ENCODE data around the gene DPH3.
A peak's percentile ranks its signal among the peaks of the same experiment; 100 is the strongest.

Gene DPH3

DNA sequence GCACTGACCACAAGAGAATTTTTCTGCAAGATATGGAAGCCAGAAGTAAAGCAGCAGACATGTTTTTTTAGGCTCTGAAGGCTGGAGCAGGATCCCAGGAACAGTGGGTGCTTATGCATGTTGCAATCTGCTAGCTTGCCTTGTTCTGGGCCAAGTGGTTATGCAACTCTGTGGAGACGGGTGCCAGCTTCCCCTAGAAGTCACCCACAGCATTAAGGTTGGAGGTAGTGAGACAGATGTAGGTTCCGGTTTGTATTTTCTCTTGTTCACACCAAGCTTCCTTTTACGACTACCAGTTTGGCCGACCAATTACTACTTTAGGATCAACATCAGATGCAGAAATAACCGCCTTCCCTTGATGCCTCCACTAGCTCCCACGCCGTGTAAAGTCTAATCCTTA, 11.1 kb downstream of the DPH3 start:
- DNase-seq = peak; percentile 28

DNA sequence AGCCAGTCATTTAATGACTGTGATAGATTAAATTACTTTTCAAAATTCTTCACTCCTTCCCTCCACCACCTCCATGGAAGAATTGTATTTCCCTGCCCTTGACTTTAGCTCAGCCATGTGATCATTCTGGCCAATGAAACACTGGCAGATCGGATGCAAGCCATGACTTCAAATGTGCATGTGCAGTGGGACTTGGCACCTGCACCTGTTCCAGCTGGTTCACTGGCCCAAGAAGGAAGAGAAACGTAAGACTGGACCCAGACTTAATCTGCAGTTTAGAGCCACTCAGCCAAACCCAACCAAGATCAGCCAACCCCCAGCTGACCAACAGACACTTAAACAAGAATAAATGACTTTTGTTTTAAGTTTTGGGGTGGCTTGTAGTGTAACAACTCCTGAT, 11.8 kb downstream of the DPH3 start:
- DNase-seq = no peak

DNA sequence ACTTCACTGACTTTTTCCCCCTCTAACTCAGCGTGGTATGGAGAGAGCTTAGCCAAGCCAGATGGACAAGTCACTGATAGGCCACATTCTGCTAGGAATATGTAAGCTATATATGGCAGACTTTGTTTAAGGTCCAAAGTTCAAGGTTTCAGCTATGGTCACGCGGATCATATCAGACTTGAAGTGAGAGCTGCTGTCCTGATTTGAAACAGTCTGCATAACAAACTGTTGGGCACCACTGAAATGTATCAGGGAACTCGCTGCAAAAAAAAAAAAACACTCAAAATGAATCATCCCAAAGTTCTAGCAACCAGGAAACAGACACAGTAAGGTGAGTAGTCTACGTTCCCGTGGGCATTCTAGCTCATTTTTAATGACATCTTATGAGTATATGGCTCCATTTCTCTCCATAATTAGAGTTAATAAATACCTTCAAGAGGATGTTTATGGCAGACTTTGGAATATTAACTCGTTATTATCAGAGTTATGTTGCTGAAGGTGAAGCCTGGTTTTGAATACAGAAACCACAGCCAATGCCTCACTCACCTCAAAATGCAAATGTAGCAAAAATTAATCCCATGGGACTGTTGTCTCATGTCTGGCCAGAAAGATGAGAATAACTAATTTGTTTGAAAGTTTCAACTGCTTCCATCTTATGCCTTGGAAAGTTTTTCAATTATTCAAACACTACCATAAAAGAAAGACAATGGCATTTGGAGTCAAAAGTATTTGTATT, 12.3 kb downstream of the DPH3 start:
- DNase-seq = no peak

DNA sequence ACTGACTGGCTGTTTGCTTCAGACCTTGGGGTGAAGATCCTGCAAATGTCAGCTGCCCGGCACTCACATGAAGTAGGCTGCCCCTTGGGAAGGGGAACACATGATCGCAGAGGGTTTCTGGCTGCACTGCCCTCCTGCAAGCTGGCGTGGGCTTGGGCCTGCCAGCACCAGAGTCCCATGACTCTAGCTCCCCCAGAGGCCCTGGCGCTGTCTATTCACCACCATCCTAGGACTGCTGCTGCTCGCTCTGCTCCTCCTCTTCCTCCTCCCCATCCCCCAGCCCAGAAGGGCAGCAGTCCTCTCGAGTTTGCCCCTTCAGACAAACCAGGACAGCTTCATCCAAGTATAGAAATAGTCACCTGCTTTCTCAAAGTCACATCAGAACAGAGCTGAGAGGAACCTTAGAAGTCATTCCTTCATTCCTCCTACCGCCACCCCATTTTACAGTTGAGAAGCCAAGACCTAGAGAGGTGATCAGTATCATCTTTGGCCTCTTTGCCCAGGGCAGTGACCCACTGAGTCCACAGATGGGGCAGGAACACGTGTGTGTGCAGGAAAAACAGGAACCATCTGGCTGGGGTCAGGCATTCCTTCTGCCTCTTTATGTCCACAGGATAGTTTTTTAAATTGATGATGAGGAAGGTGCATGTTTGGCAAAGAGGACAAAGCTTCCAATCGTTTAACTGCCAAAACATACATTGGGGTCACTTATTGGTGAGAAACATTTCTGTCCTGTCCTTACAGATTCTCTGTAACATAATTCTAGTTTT, 13.2 kb downstream of the DPH3 start:
- no peak for DNase-seq

DNA sequence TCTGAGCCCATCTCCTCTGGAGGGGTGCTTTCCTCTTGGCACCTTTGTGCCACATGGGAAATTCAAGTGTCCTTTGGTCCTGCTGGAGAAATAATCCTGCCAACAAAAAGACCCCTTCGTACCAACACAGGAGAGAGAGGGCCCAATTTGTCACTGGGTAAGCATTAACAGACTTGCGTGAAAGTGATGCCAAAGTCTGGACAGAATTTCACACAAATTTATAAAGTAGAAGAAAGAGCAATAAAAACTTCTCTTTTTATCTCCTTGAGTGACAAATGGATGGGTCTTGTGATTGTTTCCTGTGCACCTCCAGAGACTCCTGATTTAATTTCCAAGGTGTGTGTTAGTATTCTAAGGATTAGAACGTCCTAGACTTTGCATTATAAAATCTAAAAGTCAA, 14.9 kb downstream of the DPH3 start:
- DNase-seq = no peak

DNA sequence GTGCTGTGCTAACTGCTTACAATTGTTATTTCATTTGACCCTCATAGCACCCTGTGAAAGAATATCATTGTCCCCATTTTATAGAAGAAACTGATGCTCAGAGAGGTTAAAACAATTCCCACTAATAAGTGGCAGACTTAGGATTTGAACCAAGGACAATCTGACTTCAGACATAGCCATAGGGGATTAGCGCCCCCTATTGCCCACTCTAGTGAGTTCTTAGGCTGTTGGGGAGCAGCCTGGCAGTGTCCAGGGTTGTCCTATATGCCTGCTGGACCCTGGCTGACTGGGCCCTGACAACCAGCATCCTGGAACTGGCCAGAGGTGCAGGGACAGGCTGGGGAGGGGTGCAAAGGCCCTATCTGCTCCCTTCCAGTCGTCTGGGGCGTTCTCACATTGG, 15.4 kb downstream of the DPH3 start:
- DNase-seq = peak; percentile 56

DNA sequence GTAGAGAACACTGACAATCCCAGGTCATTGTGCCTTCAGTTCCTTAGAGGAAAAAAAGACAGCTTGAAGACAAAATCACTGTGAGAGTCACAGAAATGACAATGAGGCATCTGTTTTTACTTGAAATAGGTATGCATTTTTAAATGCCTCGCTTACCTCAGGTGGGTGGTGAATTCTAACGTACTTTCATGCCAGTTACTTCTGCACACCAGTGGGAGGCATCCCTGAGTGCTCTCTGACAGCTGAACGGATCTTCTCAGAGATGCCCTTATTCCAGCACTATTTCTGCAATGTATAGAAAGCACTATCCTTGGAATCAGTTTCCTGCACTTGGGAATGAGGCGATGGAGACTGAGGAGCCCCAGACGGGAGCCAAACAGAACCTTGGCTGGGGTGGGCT, 16.2 kb downstream of the DPH3 start:
- no peak for DNase-seq

DNA sequence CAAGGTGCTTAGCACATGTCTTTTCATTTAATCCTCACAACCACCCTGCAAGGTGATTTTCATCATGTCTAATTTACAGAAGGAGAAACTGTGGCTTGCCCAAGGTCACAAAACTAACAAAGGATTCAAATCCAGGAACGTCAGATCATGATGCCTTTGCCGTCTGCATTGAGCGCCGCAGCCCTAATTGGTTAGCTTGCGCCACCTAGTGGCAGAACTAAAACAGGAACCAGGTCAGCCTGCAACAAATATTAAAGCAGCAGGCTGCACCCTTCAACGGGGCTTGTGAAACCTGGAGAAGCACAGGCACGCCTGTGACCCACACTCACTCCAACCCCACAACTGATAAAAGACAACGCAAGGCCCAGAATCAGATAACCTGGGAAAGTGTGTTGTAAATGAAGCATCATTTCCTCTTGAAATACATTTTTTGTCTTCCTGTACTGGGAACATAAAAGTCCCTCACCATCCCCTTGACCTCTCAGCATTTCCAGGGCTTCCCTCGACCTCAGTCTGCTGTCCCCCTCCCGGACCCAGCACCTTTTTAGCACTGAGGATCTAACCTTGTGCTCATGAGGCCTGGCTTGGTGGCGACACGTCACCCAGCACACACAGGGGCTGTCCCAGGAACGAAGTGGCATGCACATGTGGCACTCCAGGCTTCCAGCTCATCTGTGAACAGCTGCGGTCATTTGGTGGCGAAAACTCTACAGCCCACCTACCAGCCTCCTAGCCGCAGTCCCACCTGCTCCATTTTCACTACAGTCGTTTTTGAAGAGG, 17.3 kb downstream of the DPH3 start:
- peak; percentile 93 for DNase-seq

DNA sequence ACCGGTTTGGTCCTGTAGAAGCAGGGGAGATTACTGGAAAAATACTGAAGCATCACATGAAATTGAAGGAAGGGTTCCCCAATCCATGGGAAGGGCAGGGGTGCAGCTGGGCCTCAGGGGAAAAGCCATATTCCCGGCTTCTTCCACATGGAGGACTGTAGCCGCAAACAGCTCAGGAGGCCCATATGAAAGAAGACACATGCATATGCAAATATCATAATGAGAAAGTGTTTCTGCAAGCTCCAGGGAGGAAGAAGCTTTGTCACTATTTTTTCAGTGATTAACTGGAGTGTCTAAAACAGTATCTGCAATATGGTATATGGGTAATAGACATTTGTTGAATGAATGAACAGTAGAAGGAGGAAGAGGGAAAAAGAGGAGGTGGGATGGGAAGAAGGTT, 19.1 kb downstream of the DPH3 start:
- no peak for DNase-seq

DNA sequence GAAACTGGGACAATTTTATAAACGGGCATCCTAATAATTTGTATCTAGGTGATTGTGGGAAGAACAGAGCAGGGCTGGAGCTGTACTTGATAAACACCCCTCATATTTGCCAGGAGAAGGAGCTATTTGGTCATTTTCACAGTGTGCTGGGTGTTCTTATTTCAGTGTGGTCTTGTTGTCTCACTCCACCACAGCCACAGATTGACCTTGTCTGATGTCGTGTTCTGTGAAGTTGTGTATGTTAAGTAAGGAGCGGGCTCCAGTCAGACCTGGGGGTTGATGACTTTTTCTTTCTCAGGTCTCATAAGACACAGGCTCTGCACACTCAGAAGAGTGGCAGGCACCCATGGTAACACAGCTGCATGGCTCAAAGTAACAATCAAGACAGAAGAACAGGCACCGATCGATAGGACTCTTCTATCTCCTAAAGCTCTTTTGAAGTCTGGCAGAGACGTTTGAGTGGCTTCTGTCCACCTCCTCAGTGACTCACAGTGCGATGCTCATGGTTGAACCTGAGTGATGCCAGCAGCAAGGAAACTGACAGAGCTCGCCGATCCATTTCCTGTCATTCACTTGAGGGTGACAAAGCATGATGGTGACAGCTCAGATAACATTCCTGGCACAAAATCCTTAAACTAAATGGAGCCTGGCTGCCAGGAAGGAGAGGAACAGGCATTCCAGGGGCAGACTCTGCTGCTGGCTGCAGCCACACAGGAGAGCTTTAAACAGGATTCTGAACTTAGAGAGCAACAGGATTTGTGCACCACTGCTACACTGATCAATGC, 20.8 kb downstream of the DPH3 start:
- DNase-seq = no peak

DNA sequence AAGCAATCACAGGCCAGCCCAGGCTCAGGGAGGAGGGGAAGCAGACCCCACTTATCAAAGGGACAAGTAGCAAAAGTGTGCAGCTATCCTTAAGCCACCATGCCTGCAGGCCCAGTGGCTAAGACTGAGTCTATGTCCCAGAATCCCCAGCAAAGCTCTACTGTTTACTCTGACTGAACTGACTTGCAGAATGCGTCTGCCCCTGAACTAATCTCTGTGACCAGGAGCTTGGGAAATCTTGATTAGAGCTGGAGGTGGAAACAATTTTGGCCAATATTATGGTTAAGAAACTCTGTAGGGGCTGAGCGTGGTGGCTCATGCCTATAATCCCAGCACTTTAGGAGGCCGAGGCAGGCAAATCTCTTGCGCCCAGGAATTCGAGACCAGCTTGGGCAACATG, 22.6 kb downstream of the DPH3 start:
- no peak for DNase-seq

DNA sequence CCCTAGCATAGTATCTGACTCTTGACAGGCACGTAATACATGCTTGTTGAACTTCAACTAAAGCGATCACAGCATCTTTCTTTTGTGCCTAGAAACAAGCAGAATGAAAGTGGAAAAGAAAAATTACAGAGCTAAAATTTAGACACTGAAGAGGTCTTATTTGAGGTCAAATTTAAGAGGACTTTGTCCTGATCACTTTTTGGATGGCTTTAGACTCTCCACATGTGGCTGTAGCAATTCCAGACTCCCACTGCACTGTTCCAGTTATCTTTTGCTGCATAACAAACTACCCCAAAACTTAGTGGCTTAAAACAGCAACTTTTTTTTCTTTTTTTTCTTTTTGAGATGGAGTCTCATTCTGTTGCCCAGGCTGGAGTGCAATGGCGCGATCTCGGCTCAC, 23.5 kb downstream of the DPH3 start:
- DNase-seq = no peak

DNA sequence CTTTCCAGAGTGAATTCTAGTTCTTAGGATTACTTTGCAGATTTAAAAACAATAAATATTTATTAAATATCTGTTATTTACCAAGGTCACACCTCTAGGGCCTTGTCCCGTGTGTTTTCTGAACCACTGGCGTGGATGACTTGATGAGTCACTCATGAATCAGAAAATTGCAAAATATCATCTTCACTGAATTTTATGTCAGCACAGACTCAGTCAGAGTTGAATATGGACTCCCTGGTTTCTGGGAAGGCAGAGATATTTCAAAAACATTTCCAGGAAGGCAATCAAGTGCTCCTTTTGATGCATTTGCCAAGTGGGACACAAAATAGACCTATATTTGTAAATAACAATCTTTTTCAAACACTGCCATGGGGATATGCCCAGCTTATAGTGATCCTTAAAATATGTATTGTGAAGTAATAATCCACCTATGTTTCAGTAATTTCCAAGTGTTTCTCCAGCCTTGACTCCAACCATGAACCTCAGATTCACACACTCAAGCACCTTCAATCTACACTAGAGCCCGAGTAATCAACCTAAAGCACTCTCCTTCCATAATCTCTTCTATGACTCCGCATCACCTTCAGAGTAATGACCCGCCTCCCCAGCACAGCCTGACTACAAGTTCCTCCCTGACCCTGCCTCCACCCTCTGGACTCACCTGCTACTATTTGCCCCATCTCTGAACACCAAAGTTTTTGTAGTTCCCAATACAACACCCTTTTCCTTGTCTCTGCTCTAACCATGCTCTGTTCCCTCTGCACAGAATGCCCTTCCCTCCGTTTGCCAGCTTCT, 24.3 kb downstream of the DPH3 start:
- DNase-seq = no peak

DNA sequence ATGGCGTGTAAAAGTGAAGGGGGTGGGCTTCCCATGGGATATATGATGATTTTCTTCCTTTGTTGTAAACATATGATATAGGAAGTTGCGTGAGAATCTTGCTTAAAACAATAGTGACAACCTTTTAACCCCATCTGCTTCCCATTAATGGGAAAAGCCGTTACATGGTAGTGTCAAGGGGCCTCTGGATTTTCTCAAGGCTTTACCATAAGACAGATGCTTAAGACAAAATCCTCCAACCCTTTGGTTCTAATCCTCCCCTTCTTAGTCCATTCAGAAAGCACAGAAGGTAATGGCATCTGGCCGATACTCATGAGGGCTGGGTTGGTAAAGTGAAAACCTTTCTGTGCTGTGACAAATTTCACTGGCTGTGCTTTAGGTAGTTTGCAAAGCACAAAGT, 25.0 kb downstream of the DPH3 start:
- DNase-seq = no peak

DNA sequence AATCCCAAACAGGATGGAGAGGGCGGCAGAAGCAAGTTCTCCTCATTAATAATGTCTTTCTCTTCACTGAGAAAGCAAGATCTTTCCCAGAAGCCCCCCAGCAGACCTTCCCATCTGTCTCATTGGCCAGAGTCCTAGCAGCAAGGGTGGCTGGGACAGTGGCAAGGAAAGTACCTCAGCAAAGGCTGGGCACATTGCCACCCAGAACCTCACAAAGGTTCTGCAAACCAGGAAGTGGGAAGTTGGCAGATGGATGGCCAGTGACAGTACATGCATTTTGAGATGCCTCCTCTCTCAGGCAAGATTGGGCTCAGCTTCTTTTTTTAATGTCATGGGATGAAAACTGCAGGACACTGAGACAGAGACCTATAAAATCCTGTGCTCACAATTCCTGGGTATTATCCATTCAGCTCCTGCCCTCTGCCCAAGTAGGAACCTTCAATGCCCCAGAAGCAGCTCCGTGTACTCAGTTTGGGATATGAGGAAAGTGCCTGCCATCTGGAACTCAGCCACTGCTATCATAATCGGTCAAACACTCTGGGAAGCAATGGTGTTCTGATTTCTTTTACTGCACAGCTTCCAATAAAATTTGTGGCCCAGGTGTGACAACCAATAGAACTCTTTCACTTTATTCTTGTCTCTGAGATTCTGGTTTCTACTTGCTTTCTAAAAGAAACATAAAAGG, 25.5 kb downstream of the DPH3 start:
- no peak for DNase-seq

DNA sequence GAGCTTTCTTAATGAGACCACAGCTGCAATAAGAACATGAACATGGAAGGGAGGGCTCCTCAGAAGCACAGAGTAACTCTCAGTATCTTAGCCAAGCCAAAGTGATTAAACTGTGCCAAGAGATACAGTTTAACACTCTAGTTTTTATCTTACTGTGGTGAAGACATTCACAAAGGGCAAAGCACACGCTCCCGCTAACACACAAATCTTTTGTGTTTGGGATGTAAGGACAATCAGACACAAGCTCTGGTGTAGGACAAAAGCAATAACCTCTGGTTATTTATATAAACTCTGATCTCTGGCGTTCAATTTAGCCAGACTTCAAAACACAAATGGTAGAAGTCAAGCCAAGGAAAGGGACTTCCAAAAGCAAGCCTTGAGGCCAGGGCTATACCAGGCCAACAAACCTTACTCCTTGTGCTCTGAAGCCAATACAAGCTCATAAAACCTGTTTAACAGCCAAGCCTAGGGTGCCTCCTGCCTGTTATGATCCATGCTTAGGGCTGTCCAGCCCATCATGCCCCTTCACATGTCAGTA, 27.8 kb downstream of the DPH3 start:
- no peak for DNase-seq

DNA sequence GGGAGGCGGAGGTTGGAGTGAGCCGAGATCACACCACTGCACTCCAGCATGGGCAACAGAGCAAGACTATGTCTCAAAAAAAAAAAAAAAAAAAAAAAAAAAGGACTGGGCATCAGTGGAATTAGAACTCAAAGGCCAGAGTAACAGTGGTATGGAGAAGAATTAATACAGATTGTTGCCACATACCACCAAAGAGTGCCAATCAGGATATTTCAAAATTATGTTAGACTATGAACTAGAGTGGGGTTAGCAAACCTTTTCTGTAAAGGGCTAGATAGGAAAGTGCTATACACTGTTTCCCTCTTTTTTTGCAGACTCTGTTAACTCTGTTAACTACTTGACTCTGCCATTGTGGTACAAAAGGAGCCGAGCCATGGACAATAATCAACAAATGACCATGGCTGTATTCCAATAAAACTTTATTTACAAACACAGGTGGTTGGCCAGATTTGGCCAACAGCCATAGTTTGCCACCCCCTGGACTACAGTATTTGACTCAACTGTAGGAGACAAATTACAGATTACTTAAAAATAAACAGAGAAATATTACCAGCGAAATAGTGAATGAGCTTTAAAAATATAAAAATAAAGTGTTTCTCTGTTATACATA, 28.6 kb downstream of the DPH3 start:
- DNase-seq = no peak

DNA sequence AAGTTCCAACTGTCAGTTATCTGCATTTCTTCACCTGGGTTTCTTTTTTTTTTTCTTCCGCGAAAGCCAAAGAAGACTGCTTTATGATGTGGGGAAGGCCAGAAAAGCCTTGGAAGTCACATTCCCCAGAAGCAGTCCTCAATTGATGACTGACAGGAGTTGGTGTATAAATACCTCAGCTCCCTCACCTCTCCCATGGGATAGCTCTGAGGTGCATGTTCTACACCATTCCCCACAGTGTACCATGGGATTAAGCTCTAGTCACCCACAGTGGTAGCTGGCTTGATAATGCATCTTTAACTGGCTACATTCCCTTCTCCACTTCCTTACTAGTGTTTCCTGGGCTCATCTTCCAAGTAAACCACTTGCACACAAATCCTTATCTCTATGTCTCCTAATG, 30.5 kb downstream of the DPH3 start:
- DNase-seq = no peak

DNA sequence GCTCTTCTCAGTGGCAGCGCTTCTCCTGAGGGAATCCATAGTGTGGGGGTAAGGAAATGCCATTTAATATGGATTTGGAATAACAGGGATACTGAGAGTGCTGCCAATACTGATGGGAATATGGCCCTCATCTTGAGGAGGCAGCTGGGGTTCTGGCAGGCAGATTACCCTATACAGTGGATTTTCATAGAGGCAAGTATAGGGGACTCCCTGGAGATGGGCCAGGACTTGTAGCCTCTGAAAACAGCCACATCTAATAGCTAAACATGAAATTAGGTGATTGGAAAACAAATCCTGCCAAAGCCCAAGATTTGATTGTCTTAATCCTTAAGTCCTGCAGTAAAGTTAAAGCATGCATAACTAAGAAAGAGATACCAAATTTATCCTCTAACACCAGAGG, 30.9 kb downstream of the DPH3 start:
- DNase-seq = no peak

DNA sequence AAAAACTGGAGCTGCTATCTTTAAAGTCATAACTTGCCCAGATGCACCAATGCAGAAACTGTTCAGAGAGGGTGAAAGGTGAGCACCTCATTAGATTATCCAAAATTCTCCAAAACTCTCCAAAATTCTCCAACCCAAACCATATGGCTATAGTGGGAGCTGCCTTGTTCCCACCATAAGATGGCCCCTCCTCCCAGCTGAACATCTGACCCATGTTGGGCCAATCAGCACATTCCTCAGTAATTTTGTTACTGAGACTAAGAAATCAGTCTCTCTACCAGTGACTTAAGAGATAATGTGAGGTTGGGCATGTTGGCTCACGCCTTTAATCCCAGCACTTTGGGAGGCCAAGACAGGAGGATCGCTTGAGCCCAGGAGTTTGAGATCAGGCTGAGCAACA, 32.8 kb downstream of the DPH3 start:
- no peak for DNase-seq

DNA sequence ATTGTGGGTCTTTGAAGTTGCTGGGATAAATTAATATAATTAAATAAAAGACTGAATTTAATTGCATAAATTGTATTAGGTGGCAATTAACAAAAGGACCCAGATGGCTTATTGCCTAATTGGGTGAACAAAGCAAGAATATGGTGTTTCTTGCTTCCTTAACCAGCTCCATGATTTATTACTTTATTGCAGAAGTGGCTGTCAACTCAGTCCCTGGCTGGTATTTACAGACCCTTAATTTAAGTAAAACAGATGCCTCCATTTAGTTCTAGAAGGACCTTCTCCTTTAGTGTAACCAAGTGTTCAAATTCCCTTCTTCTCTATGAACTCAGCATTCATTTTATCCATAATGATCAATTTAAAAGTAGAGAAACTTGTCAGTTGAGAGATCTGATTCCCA, 35.1 kb downstream of the DPH3 start:
- DNase-seq = peak; percentile 16

Data from hematopoietic multipotent progenitor cell treated with erythropoietin and hydrocortisone succinate and interleukin-3 and kit ligand, for 4 days (in vitro differentiated cells).